HUES64 (cell line): ENCODE measurements around the gene GNE.
"Not testable (repeated sequence)": the region's sequence is repeated elsewhere in the genome, so short reads cannot be mapped to it uniquely, and the experiment has no call there.

ENCODE experiments used
- H3K27ac ChIP-seq: 2 replicates; pipeline ENCODE4 v1.7.0; 2013; ENCODE audit warnings: low read depth, low read length, inconsistent platforms
- H3K27me3 ChIP-seq: 2 replicates; pipeline ENCODE4 v1.6.1; 2013; ENCODE audit warnings: mild to moderate bottlenecking, low read length; ENCODE audit not compliant: insufficient read depth
- H3K36me3 ChIP-seq: 2 replicates; pipeline ENCODE4 v1.6.1; 2013; ENCODE audit warnings: mild to moderate bottlenecking, low read length; ENCODE audit not compliant: insufficient read depth
- H3K4me1 ChIP-seq: 2 replicates; pipeline ENCODE4 v1.6.1; 2013; ENCODE audit warnings: mild to moderate bottlenecking, low read length, moderate library complexity; ENCODE audit not compliant: insufficient read depth
- H3K4me3 ChIP-seq: 2 replicates; pipeline ENCODE4 v1.5.1; 2013; ENCODE audit warnings: mild to moderate bottlenecking, low read length, moderate library complexity
- H3K9ac ChIP-seq: 2 replicates; pipeline ENCODE4 v1.6.1; 2013; ENCODE audit warnings: mild to moderate bottlenecking, low read depth, low read length
- H3K9me3 ChIP-seq: 2 replicates; pipeline ENCODE4 v1.6.1; 2013; ENCODE audit warnings: low read depth, low read length; ENCODE audit not compliant: insufficient read depth
- WGBS: fragments of 150-250, 120-280 bp; methylation state at CpG from one replicate; pipeline ENCODE4 v1.1.7; 2013; ENCODE audit warnings: missing lambda C conversion rate; 5-methylcytosine and 5-hydroxymethylcytosine counted together

The GNE gene

GRCh38 chr9:36188212-36188611, 70.0 kb downstream of the GNE start:
- no peak overlapping the region for H3K4me3 ChIP-seq
- 0 out of 2 replicates have a peak, but pooled peaks cover 2% of the 10 kb centered on the region for H3K36me3 ChIP-seq
- 90% methylated on average over 5 of the region's 5 CpGs for WGBS
- H3K27ac ChIP-seq = no peak overlapping the region
- no peaks in the 10 kb centered on the region for H3K9me3 ChIP-seq
- no peaks in the 10 kb centered on the region for H3K27me3 ChIP-seq
- peaks cover 18% of the 10 kb centered on the region; the same call in 1 of the 2 replicates for H3K4me1 ChIP-seq
- no peak overlapping the region for H3K9ac ChIP-seq

- H3K27ac ChIP-seq = no peak overlapping the region; the same call in 1 of the 2 replicates
- no peak overlapping the region for H3K9ac ChIP-seq
- no peaks in the 10 kb centered on the region for H3K9me3 ChIP-seq
- no peaks in the 10 kb centered on the region for H3K36me3 ChIP-seq
- no peaks in the 10 kb centered on the region for H3K27me3 ChIP-seq
- no peak overlapping the region for H3K4me3 ChIP-seq
- H3K4me1 ChIP-seq = peaks cover 12% of the 10 kb centered on the region; the same call in 1 of the 2 replicates
Observed at GRCh38 chr9:36187414-36187813, 70.8 kb downstream of the GNE start.

GRCh38 chr9:36180243-36180642, 78.0 kb downstream of the GNE start:
- not testable (repeated sequence) for H3K9ac ChIP-seq, H3K27ac ChIP-seq, H3K4me1 ChIP-seq, H3K9me3 ChIP-seq, H3K4me3 ChIP-seq, H3K36me3 ChIP-seq, H3K27me3 ChIP-seq
- 91% methylated on average over 5 of the region's 6 CpGs for WGBS

GRCh38 chr9:36177571-36177970, 80.7 kb downstream of the GNE start:
- peaks cover 3% of the 10 kb centered on the region; the same call in 1 of the 2 replicates for H3K9me3 ChIP-seq
- H3K36me3 ChIP-seq = no peaks in the 10 kb centered on the region
- no peak overlapping the region for H3K4me3 ChIP-seq
- H3K27ac ChIP-seq = no peak overlapping the region
- no peaks in the 10 kb centered on the region for H3K27me3 ChIP-seq
- H3K9ac ChIP-seq = no peak overlapping the region
- no peaks in the 10 kb centered on the region for H3K4me1 ChIP-seq
- 86% methylated on average over 2 of the region's 4 CpGs for WGBS

GRCh38 chr9:36176496-36176895, 81.8 kb downstream of the GNE start:
- not testable (repeated sequence) for H3K27me3 ChIP-seq, H3K27ac ChIP-seq, H3K9ac ChIP-seq, H3K4me3 ChIP-seq, H3K4me1 ChIP-seq, H3K36me3 ChIP-seq, H3K9me3 ChIP-seq
- 94% methylated on average over 10 of the region's 10 CpGs for WGBS

- 94% methylated on average over 3 of the region's 3 CpGs for WGBS
- not testable (repeated sequence) for H3K27me3 ChIP-seq, H3K27ac ChIP-seq, H3K4me1 ChIP-seq, H3K36me3 ChIP-seq, H3K9me3 ChIP-seq, H3K4me3 ChIP-seq, H3K9ac ChIP-seq
Observed at GRCh38 chr9:36175209-36175608, 83.0 kb downstream of the GNE start.

- H3K9ac ChIP-seq = no peak overlapping the region
- no peak overlapping the region for H3K4me3 ChIP-seq
- no peaks in the 10 kb centered on the region for H3K27me3 ChIP-seq
- H3K4me1 ChIP-seq = no peaks in the 10 kb centered on the region
- WGBS = 72% methylated on average over 3 of the region's 3 CpGs
- no peaks in the 10 kb centered on the region for H3K36me3 ChIP-seq
- no peak overlapping the region for H3K27ac ChIP-seq
- H3K9me3 ChIP-seq = no peaks in the 10 kb centered on the region
Observed at GRCh38 chr9:36174731-36175130, 83.5 kb downstream of the GNE start.

GRCh38 chr9:36174271-36174670, 84.0 kb downstream of the GNE start:
- Histone ChIP-seq H3K27me3 (no peaks in the 10 kb centered on the region), H3K27ac (no peak overlapping the region), H3K9me3 (no peaks in the 10 kb centered on the region), H3K4me3 (no peak overlapping the region), H3K9ac (no peak overlapping the region), H3K4me1 (no peaks in the 10 kb centered on the region), H3K36me3 (no peaks in the 10 kb centered on the region)
- 93% methylated on average over 7 of the region's 7 CpGs for WGBS

- Histone ChIP-seq H3K36me3 (no peaks in the 10 kb centered on the region), H3K27me3 (no peaks in the 10 kb centered on the region), H3K4me1 (no peaks in the 10 kb centered on the region), H3K4me3 (no peak overlapping the region), H3K9me3 (no peaks in the 10 kb centered on the region), H3K27ac (no peak overlapping the region), H3K9ac (no peak overlapping the region)
- 93% methylated on average over 2 of the region's 2 CpGs for WGBS
Observed at GRCh38 chr9:36173861-36174260, 84.4 kb downstream of the GNE start.

GRCh38 chr9:36170531-36170930, 87.7 kb downstream of the GNE start:
- H3K4me3 ChIP-seq = no peak overlapping the region
- H3K27me3 ChIP-seq = no peaks in the 10 kb centered on the region
- 90% methylated on average over 13 of the region's 13 CpGs for WGBS
- H3K4me1 ChIP-seq = no peaks in the 10 kb centered on the region
- H3K36me3 ChIP-seq = no peaks in the 10 kb centered on the region
- no peaks in the 10 kb centered on the region for H3K9me3 ChIP-seq
- no peak overlapping the region for H3K27ac ChIP-seq
- H3K9ac ChIP-seq = no peak overlapping the region

GRCh38 chr9:36169708-36170107, 88.5 kb downstream of the GNE start:
- no peaks in the 10 kb centered on the region for H3K27me3 ChIP-seq
- 95% methylated on average over 17 of the region's 17 CpGs for WGBS
- H3K4me1 ChIP-seq = peaks cover 3% of the 10 kb centered on the region
- no peaks in the 10 kb centered on the region for H3K36me3 ChIP-seq
- no peaks in the 10 kb centered on the region for H3K9me3 ChIP-seq
- H3K4me3 ChIP-seq = no peak overlapping the region
- no peak overlapping the region for H3K9ac ChIP-seq
- no peak overlapping the region for H3K27ac ChIP-seq

GRCh38 chr9:36169166-36169565, 89.1 kb downstream of the GNE start, which contains the start of gene CCIN:
TSS of gene CCIN (plus strand) at chr9:36169388. CDS start at chr9:36169503, 115 bp downstream.
- Histone ChIP-seq H3K4me1 (peaks cover 7% of the 10 kb centered on the region), H3K4me3 (no peak within 1 kb of the TSS), H3K9ac (no peak within 1 kb of the TSS), H3K36me3 (no peaks in the 10 kb centered on the region), H3K27me3 (no peaks in the 10 kb centered on the region), H3K27ac (no peak within 1 kb of the TSS), H3K9me3 (no peaks in the 10 kb centered on the region)
- WGBS = 93% methylated on average over 6 of the region's 6 CpGs
